Stomach (tissue), 9 donors: ENCODE data around the gene ADAMTS10. TPM values are rescaled to one million over a fixed set of nuclear protein-coding genes. Genes with fewer than 3 reads are reported as not detected.

Experiments
- DNase-seq, 2 donors: peaks; one replicate each; pipeline versions ENCODE4 v3.0.0 to v3.0.0-alpha.2; 2013 to 2019
- H3K27ac ChIP-seq, 5 donors: fragments of 200-600 bp in 4 of 5; sonication (generic) in 4 of 5; one replicate each; pipeline ENCODE4 v1.5.1; 2013 to 2019; ENCODE audit warnings: mild to moderate bottlenecking in 1 of 5, moderate library complexity in 1 of 5
- H3K27me3 ChIP-seq, 3 donors: fragments of 200-600 bp; sonication (generic); one replicate each; pipeline ENCODE4 v1.5.1; 2017 to 2019; ENCODE audit warnings: mixed run types in 1 of 3
- H3K36me3 ChIP-seq, 4 donors: fragments of 200-600 bp; sonication (generic); 1 replicate in 3 of 4; 2 replicates in 1 of 4; pipeline ENCODE4 v1.5.1; 2016 to 2019
- H3K4me1 ChIP-seq, 4 donors: fragments of 200-600 bp; sonication (generic); one replicate each; pipeline ENCODE4 v1.5.1; 2016 to 2019
- H3K4me3 ChIP-seq, 4 donors: fragments of 200-600 bp; sonication (generic) in 3 of 4; one replicate each; pipeline ENCODE4 v1.5.1; 2016 to 2019; ENCODE audit warnings: mild to moderate bottlenecking in 1 of 4
- H3K9me3 ChIP-seq, 4 donors: fragments of 200-600 bp; sonication (generic); one replicate each; pipeline ENCODE4 v1.5.1; 2016 to 2019
- CTCF ChIP-seq, 7 experiments: fragments of 450-650 bp in 4 of 7; fragments of 200-600 bp in 3 of 7; sonication (generic) in 3 of 7; IDR thresholded peaks; one replicate each; pipeline ENCODE4 v1.5.1; 2016 to 2019; ENCODE audit warnings: antibody characterized with exemption in 7 of 7, control low read depth in 2 of 7, mild to moderate bottlenecking in 1 of 7
- EP300 ChIP-seq: sonication (generic); formaldehyde crosslinking; IDR thresholded peaks from one replicate; pipeline ENCODE4 v1.6.1; 2017; ENCODE audit warnings: antibody characterized with exemption
- POLR2A ChIP-seq, 4 donors: fragments of 450-650 bp; IDR thresholded peaks; one replicate each; pipeline ENCODE4 v1.6.1; 2016; ENCODE audit warnings: antibody characterized with exemption in 4 of 4, control low read depth in 2 of 4, mild to moderate bottlenecking in 1 of 4, moderate library complexity in 1 of 4
- POLR2AphosphoS5 ChIP-seq, 3 donors: sonication (generic); formaldehyde crosslinking; IDR thresholded peaks; one replicate each; pipeline ENCODE4 v1.6.1; 2016; ENCODE audit warnings: antibody characterized with exemption in 3 of 3
- WGBS, 5 donors: extraction: QIAGEN DNeasy Blood & Tissue Kit in 3 of 5; methylation state at CpG; one replicate each; pipeline versions ENCODE4 v1.1.5 to v1.1.7; 2013 to 2018; 5-methylcytosine and 5-hydroxymethylcytosine counted together
- intact Hi-C: fragments of 100-400 bp; cut with DNase I; formaldehyde crosslinking; loops from one replicate; pipeline ENCODE4 v1.15.1; 2023; ENCODE audit warnings: low total_unique reads
- polyA plus RNA-seq, 3 donors: library from polyadenylated mRNA; stranded (reverse); fragments of 200-250 nt; gene quantifications; one replicate each; pipeline ENCODE4 v1.2.3, GENCODE V29; 2013
- total RNA-seq, 5 donors: library from RNA; depleted of rRNA; stranded (reverse); fragments of >200 nt; gene quantifications; one replicate each; pipeline versions ENCODE4 v1.1.0 to v1.2.3, GENCODE V29; 2014 to 2016
- donor health status: healthy with polysubstance abuse.
- donor health status: Bipolar disorder and iron deficiency.
- donor health status: healthy.

Gene ADAMTS10
- total and polyA plus RNA-seq, 8 donors = 1.9 to 28.5 (median 7.6) TPM

GRCh38 chr19:8536282-8536681 lies 74.2 kb downstream of the ADAMTS10 start:
- H3K36me3 ChIP-seq = peaks cover 0 to 43% (median 7%) of the 10 kb centered on the region in 4 donors
- no peak for DNase-seq
- intact Hi-C loops = no loop called here
- H3K27ac ChIP-seq = no peak overlapping the region
- no peaks in the 10 kb centered on the region for H3K9me3 ChIP-seq
- no peak overlapping the region for H3K4me3 ChIP-seq
- H3K27me3 ChIP-seq = peaks cover 0 to 5% (median 0%) of the 10 kb centered on the region in 3 donors
- H3K4me1 ChIP-seq = no peaks in the 10 kb centered on the region
- 67 to 85% (median 75%) methylated on average over 18 to 22 of the region's 22 CpGs for WGBS, 5 donors
- TF ChIP-seq CTCF (IDR thresholded peaks at IDR 0.05) (no peak), EP300 (no peak), POLR2A (IDR thresholded peaks at IDR 0.05) (no peak), POLR2AphosphoS5 (IDR thresholded peaks at IDR 0.05) (no peak)

- TF ChIP-seq CTCF (IDR thresholded peaks at IDR 0.05) = no peak
- TF ChIP-seq POLR2A (IDR thresholded peaks at IDR 0.05) = no peak
- TF ChIP-seq POLR2AphosphoS5 (IDR thresholded peaks at IDR 0.05) = no peak
- TF ChIP-seq EP300 = no peak
- H3K36me3 ChIP-seq = peaks cover 0 to 53% (median 22%) of the 10 kb centered on the region in 4 donors
- WGBS, 5 donors = 60 to 84% (median 78%) methylated on average over 2 of the region's 2 CpGs
Observed at GRCh38 chr19:8532225-8532624, 78.3 kb downstream of the ADAMTS10 start.

GRCh38 chr19:8531470-8531869 lies 79.0 kb downstream of the ADAMTS10 start:
- Histone ChIP-seq H3K4me1 (peaks cover 0 to 16% (median 10%) of the 10 kb centered on the region in 4 donors), H3K27ac (no peak overlapping the region), H3K4me3 (no peak overlapping the region), H3K9me3 (no peaks in the 10 kb centered on the region), H3K36me3 (peaks cover 0 to 52% (median 26%) of the 10 kb centered on the region in 4 donors), H3K27me3 (peaks cover 0 to 2% (median 0%) of the 10 kb centered on the region in 3 donors)
- DNase-seq = no peak
- intact Hi-C loops = no loop called here
- TF ChIP-seq CTCF (IDR thresholded peaks at IDR 0.05) = no peak
- no peak for TF ChIP-seq EP300
- TF ChIP-seq POLR2A (IDR thresholded peaks at IDR 0.05) = no peak
- TF ChIP-seq POLR2AphosphoS5 (IDR thresholded peaks at IDR 0.05) = no peak
- WGBS, 5 donors = 84 to 93% (median 85%) methylated on average over 7 of the region's 7 CpGs

More at GRCh38 chr19:8532225-8532624, 78.3 kb downstream of the ADAMTS10 start:
- no peak for DNase-seq
- H3K4me1 ChIP-seq = peaks cover 0 to 8% (median 4%) of the 10 kb centered on the region in 4 donors
- no peak overlapping the region for H3K27ac ChIP-seq
- peaks cover 0 to 5% (median 0%) of the 10 kb centered on the region in 3 donors for H3K27me3 ChIP-seq
- no peaks in the 10 kb centered on the region for H3K9me3 ChIP-seq
- no peak overlapping the region for H3K4me3 ChIP-seq
- intact Hi-C loops = no loop called here

Other genes starting within 250 kb of the ADAMTS10 start
- 100 to 1,000 TPM in 1 of 5 donors, 10 to 100 TPM in 2, 1 to 10 TPM in 2; 4.8 to 276 (median 19.8) TPM for gene ANGPTL4, start 246.6 kb downstream of the ADAMTS10 start, total RNA-seq
- 10 to 100 TPM in 2 of 3 donors, 1 to 10 TPM in 1; 4.1 to 62.9 (median 22.9) TPM for gene ANGPTL4, start 246.6 kb downstream of the ADAMTS10 start, polyA plus RNA-seq
- gene RAB11B, start 220.4 kb downstream of the ADAMTS10 start, total RNA-seq = 100 to 1,000 TPM in 2 of 5 donors, 10 to 100 TPM in 3; 47.7 to 108 (median 79.9) TPM
- 100 to 1,000 TPM in 1 of 3 donors, 10 to 100 TPM in 2; 57.5 to 116 (median 78.8) TPM for gene RAB11B, start 220.4 kb downstream of the ADAMTS10 start, polyA plus RNA-seq
- 10 to 100 TPM; 24.3 to 98.2 (median 33.4) TPM for gene MARCHF2, start 197.4 kb downstream of the ADAMTS10 start, total RNA-seq
- gene MARCHF2, start 197.4 kb downstream of the ADAMTS10 start, polyA plus RNA-seq = 10 to 100 TPM; 23.5 to 43.4 (median 38.2) TPM
- 100 to 1,000 TPM in 3 of 5 donors, 10 to 100 TPM in 2; 54.3 to 664 (median 107) TPM for gene HNRNPM, start 165.7 kb downstream of the ADAMTS10 start, total RNA-seq
- gene HNRNPM, start 165.7 kb downstream of the ADAMTS10 start, polyA plus RNA-seq = 100 to 1,000 TPM in 1 of 3 donors, 10 to 100 TPM in 2; 87.3 to 110 (median 90.0) TPM
- gene PRAM1, start 108.1 kb downstream of the ADAMTS10 start, total RNA-seq = 1 to 10 TPM in 1 of 5 donors, under 1 TPM in 1, not detected in 3; 0.37 to 1.2 TPM
- gene PRAM1, start 108.1 kb downstream of the ADAMTS10 start, polyA plus RNA-seq = 1 to 10 TPM in 1 of 3 donors, under 1 TPM in 1, not detected in 1; 0.81 to 1.4 TPM
- 10 to 100 TPM in 3 of 5 donors, 1 to 10 TPM in 2; 1.8 to 28.4 (median 16.5) TPM for gene ZNF414, start 96.5 kb downstream of the ADAMTS10 start, total RNA-seq
- 10 to 100 TPM; 19.9 to 32.7 (median 26.9) TPM for gene ZNF414, start 96.5 kb downstream of the ADAMTS10 start, polyA plus RNA-seq
- gene MYO1F, start 33.3 kb downstream of the ADAMTS10 start, total RNA-seq = 10 to 100 TPM; 10.5 to 54.8 (median 41.6) TPM
- gene MYO1F, start 33.3 kb downstream of the ADAMTS10 start, polyA plus RNA-seq = 1 to 10 TPM; 3.0 to 5.5 (median 4.4) TPM
- not detected for gene NFILZ, start 19.9 kb upstream of the ADAMTS10 start, total RNA-seq
- gene NFILZ, start 19.9 kb upstream of the ADAMTS10 start, polyA plus RNA-seq = not detected
- gene ACTL9, start 88.1 kb upstream of the ADAMTS10 start, total RNA-seq = not detected
- not detected for gene ACTL9, start 88.1 kb upstream of the ADAMTS10 start, polyA plus RNA-seq
- gene OR2Z1, start 110.9 kb upstream of the ADAMTS10 start, total RNA-seq = not detected
- not detected for gene OR2Z1, start 110.9 kb upstream of the ADAMTS10 start, polyA plus RNA-seq
- 10 to 100 TPM; 20.4 to 63.1 (median 30.3) TPM for gene ZNF558, start 221.6 kb upstream of the ADAMTS10 start, total RNA-seq
- gene ZNF558, start 221.6 kb upstream of the ADAMTS10 start, polyA plus RNA-seq = 10 to 100 TPM in 1 of 3 donors, 1 to 10 TPM in 2; 6.0 to 16.9 (median 7.8) TPM
- not detected for gene MBD3L1, start 221.7 kb upstream of the ADAMTS10 start, total RNA-seq
- not detected for gene MBD3L1, start 221.7 kb upstream of the ADAMTS10 start, polyA plus RNA-seq